ENCODE results near the gene TSEN2. TPM values are rescaled to one million over a fixed set of nuclear protein-coding genes. Genes with fewer than 3 reads are reported as not detected.

TSEN2 gene
- total and polyA plus RNA-seq, 2 of the 13 experiments (the other 11 are each of a cell fraction or from before 2014, with no cell fraction given) = 11.0 to 17.3 TPM

- TF ChIP-seq PRDM15 (CRISPR knock-in tag; IDR thresholded peaks at IDR 0.05) (peak; percentile 28; the same call in 1 of the 2 replicates), ZBTB43 (CRISPR knock-in tag; conservative IDR thresholded peaks at IDR 0.05) (peak; percentile 29; the same call in 1 of the 2 replicates), AHDC1 (CRISPR knock-in tag; IDR thresholded peaks at IDR 0.05; ENCODE audit: borderline replicate concordance) (peak; percentile 57; the same call in 1 of the 2 replicates), RFX5 (IDR thresholded peaks at IDR 0.05; ENCODE audit: low read depth, low read length) (0 out of 2 replicates have a peak, but pooled peaks have one; percentile 16), REL (CRISPR knock-in tag; conservative IDR thresholded peaks at IDR 0.05) (no peak), STAT5B (CRISPR knock-in tag; IDR thresholded peaks at IDR 0.05) (no peak), CBFB (CRISPR knock-in tag; IDR thresholded peaks at IDR 0.05) (peak; percentile 13; the same call in 1 of the 2 replicates), SNAPC2 (CRISPR knock-in tag; IDR thresholded peaks at IDR 0.05) (no peak), ZBTB8A (CRISPR knock-in tag; IDR thresholded peaks at IDR 0.05; ENCODE audit: borderline replicate concordance, low read depth) (no peak), ZNF788 (CRISPR knock-in tag; IDR thresholded peaks at IDR 0.05; ENCODE audit: borderline replicate concordance) (0 out of 2 replicates have a peak, but pooled peaks have one; percentile 18), XRCC5 (optimal IDR thresholded peaks at IDR 0.05; ENCODE audit: low read length) (peak; percentile 26), ZNF574 (CRISPR knock-in tag; IDR thresholded peaks at IDR 0.05) (peak; percentile 40; the same call in 1 of the 2 replicates)
Observed at GRCh38 chr3:12444582-12445471, 39.5 kb upstream of the TSEN2 start (continued).
